ENCODE data around the gene NOC4L. TPM values are rescaled to one million over a fixed set of nuclear protein-coding genes. Genes with fewer than 3 reads are reported as not detected.

NOC4L gene
- total RNA-seq, 1 donor from 2014 or later, result 16.5 TPM

DNA sequence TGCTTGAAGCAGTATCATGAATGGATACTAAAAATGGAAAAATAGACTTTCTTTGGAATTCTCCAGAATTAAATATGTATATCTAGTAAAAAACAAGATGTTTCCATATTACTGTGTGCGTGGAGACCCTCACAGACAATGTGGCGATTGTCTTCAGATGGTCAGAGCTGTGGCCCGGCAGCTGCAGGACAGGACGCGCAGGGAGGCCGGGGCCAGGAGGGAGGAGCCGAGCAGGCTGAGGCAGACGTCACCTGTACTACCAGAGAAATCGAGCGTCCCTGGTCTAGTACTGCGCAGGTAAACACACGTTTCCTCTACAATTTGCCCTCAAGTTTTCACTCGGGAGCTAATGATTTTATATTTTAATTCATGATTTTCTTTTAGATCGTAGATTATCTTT is 23.0 kb upstream of the NOC4L start:
- no peak for DNase-seq (ENCODE audit: low read depth)
- H3K4me2 ChIP-seq (ENCODE audit: low read length), result no peak overlapping the region
- H3K27me3 ChIP-seq (ENCODE audit: insufficient read depth, low read length), result no peaks in the 10 kb centered on the region

GRCh38 chr12:132123970-132124765 is 20.1 kb upstream of the NOC4L start:
- TF ChIP-seq EZH2 (IDR thresholded peaks at IDR 0.05; ENCODE audit: insufficient read depth, low read length) (no peak), CTCF (IDR thresholded peaks at IDR 0.05; ENCODE audit: insufficient read depth, low read depth, low read length) (no peak)
- Histone ChIP-seq H3K4me1 (ENCODE audit: insufficient read depth, low read length) (no peaks in the 10 kb centered on the region), H4K20me1 (ENCODE audit: insufficient read depth, low read length) (no peaks in the 10 kb centered on the region), H3K27me3 (ENCODE audit: insufficient read depth, low read length) (no peaks in the 10 kb centered on the region), H3K4me3 (ENCODE audit: insufficient read depth, low read depth, low read length) (no peak overlapping the region), H3K9me3 (ENCODE audit: insufficient read depth, low read depth, low read length) (peaks cover 3% of the 10 kb centered on the region), H3K4me2 (ENCODE audit: low read length) (no peak overlapping the region), H3K36me3 (ENCODE audit: insufficient read depth, low read length) (peaks cover 44% of the 10 kb centered on the region), H3K9ac (ENCODE audit: low read length) (no peak overlapping the region), H3K79me2 (ENCODE audit: insufficient read depth, low read length) (no peaks in the 10 kb centered on the region), H3K27ac (ENCODE audit: low read depth, low read length) (no peak overlapping the region), H2AFZ (ENCODE audit: low read depth, low read length) (no peak overlapping the region)
- no peak for DNase-seq (ENCODE audit: low read depth)
- Mint-ChIP-seq H3K9me3 (ENCODE audit: unreplicated experiment) (peaks cover 9% of the 10 kb centered on the region), H3K4me1 (ENCODE audit: low read depth, unreplicated experiment) (no peaks in the 10 kb centered on the region), H3K27me3 (ENCODE audit: low read depth, unreplicated experiment) (no peaks in the 10 kb centered on the region), H3K4me3 (ENCODE audit: unreplicated experiment) (no peak overlapping the region), H3K36me3 (ENCODE audit: low read depth, unreplicated experiment) (peaks cover 46% of the 10 kb centered on the region), H3K27ac (ENCODE audit: unreplicated experiment) (no peak overlapping the region)
- FAIRE-seq, result no peak

More for the DNA sequence above, 23.0 kb upstream of the NOC4L start:
- TF ChIP-seq CTCF (IDR thresholded peaks at IDR 0.05; ENCODE audit: insufficient read depth, low read depth, low read length) (no peak), EZH2 (IDR thresholded peaks at IDR 0.05; ENCODE audit: insufficient read depth, low read length) (no peak)
- Mint-ChIP-seq H3K27me3 (ENCODE audit: low read depth, unreplicated experiment) (no peaks in the 10 kb centered on the region), H3K36me3 (ENCODE audit: low read depth, unreplicated experiment) (peaks cover 23% of the 10 kb centered on the region), H3K4me1 (ENCODE audit: low read depth, unreplicated experiment) (no peaks in the 10 kb centered on the region), H3K27ac (ENCODE audit: unreplicated experiment) (no peak overlapping the region), H3K4me3 (ENCODE audit: unreplicated experiment) (no peak overlapping the region), H3K9me3 (ENCODE audit: unreplicated experiment) (no peaks in the 10 kb centered on the region)
- Histone ChIP-seq H3K9me3 (ENCODE audit: insufficient read depth, low read depth, low read length) (no peaks in the 10 kb centered on the region), H3K9ac (ENCODE audit: low read length) (no peak overlapping the region), H4K20me1 (ENCODE audit: insufficient read depth, low read length) (peaks cover 2% of the 10 kb centered on the region), H3K79me2 (ENCODE audit: insufficient read depth, low read length) (no peaks in the 10 kb centered on the region), H3K4me1 (ENCODE audit: insufficient read depth, low read length) (no peaks in the 10 kb centered on the region), H2AFZ (ENCODE audit: low read depth, low read length) (no peak overlapping the region), H3K4me3 (ENCODE audit: insufficient read depth, low read depth, low read length) (no peak overlapping the region), H3K36me3 (ENCODE audit: insufficient read depth, low read length) (peaks cover 24% of the 10 kb centered on the region), H3K27ac (ENCODE audit: low read depth, low read length) (no peak overlapping the region)
- FAIRE-seq, result no peak
